ENCODE data around the gene RASAL1.

DNA sequence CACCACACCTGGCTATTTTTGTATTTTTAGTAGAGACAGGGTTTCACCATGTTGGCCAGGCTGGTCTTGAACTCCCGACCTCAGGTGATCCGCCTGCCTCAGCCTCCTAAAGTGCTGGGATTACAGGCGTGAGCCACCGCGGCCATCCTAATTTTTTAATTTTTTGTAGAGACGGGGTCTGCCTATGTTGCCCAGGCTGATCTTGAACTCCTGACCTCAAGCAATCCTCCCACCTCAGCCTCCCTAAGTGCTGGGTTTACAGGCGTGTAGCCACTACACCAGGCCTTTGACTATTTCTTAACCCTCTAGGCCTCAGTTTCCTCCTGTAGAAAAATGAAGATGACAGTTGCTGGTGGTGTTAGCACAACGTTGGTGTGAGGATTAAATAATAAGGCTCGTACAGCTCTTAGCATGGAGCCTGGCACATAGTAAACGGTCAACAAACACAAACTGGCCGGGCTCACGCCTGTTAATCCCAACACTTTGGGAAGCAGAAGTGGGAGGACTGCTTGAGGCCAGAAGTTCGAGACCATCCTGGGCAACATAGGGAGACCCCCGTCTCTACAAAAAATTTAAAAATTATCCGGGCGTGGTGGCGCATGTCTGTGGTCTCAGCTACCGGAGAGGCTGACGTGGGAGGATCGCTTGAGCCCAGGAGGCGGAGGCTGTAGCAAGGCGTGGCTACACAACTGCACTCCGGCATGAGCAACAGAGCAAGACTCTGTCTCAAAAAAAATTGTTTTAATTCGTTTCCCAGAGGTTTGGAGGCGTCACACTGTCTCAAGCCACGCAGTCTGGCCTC, 48.7 kb upstream of the RASAL1 start:
- TF ChIP-seq POLR2AphosphoS5 (IDR thresholded peaks at IDR 0.05; ENCODE audit: low read depth, low read length) (0 out of 2 replicates have a peak, but pooled peaks have one; percentile 9), REST (IDR thresholded peaks at IDR 0.05; ENCODE audit: insufficient read depth in 1 of 2, low read depth in 2 of 2, low read length in 2 of 2) (no peak)

Data from PFSK-1 (cell line).